Mucosa of descending colon (tissue), 3 donors: ENCODE measurements around the gene STMP1. TPM values are rescaled to one million over a fixed set of nuclear protein-coding genes. Genes with fewer than 3 reads are reported as not detected.

Experiments
- ATAC-seq: fragments of 200-7000 bp; cut with Tn5 transposase; one replicate; pipeline ENCODE4 v1.9.1; 2020; ENCODE audit warnings: mild to moderate bottlenecking, moderate library complexity
- DNase-seq, 3 donors: peaks; one replicate each; pipeline ENCODE4 v3.0.0-alpha.2; 2020
- H3K36me3 ChIP-seq: fragments of 200-600 bp; one replicate; pipeline ENCODE4 v1.8.0; 2021; ENCODE audit warnings: low read depth, mild to moderate bottlenecking
- H3K4me1 ChIP-seq: fragments of 200-600 bp; one replicate; pipeline ENCODE4 v1.8.0; 2021; ENCODE audit warnings: low read depth, mild to moderate bottlenecking
- H3K4me3 ChIP-seq: fragments of 200-600 bp; one replicate; pipeline ENCODE4 v1.8.0; 2021; ENCODE audit warnings: mild to moderate bottlenecking
- H3K9me3 ChIP-seq: fragments of 200-600 bp; one replicate; pipeline ENCODE4 v1.8.0; 2021; ENCODE audit warnings: mild to moderate bottlenecking
- CTCF ChIP-seq: fragments of 200-600 bp; IDR thresholded peaks from one replicate; pipeline ENCODE4 v1.8.0; 2022; ENCODE audit warnings: antibody characterized with exemption, mild to moderate bottlenecking
- intact Hi-C, 2 donors: fragments of 100-400 bp; cut with DNase I in 1 of 2; cut with micrococcal nuclease in 1 of 2; formaldehyde crosslinking; loops; one replicate each; pipeline versions ENCODE4 v1.11.0 to v1.11.1; 2022; cut with DNase I, micrococcal nuclease
- total RNA-seq, 3 donors: library from RNA; stranded (reverse); fragmentation: NEBNext Ultra II Directional in 2 of 3; extraction: Animal tissue kit (Norgen Biotek cat#: 25700) in 2 of 3; gene quantifications; one replicate each; pipeline versions ENCODE4 v1.2.1 to v1.2.4, GENCODE V29; 2021 to 2023
- donor health status: DM: no; HTN: no; CAD: no; lungs with moderate emphysema.
- donor health status: DM: no; HTN: no; CAD: no.
- donor health status: DM: no; HTN: yes; CAD: no.

Gene STMP1
- total RNA-seq, 3 donors from 2014 or later: 23.5 to 28.5 (median 24.9) TPM

- intact Hi-C loops: no loop called here
- DNase-seq (no peak), ATAC-seq (no peak)
- Histone ChIP-seq H3K4me1 (no peaks in the 10 kb centered on the region), H3K4me3 (no peak overlapping the region), H3K9me3 (no peaks in the 10 kb centered on the region), H3K36me3 (no peaks in the 10 kb centered on the region)
- no peak for TF ChIP-seq CTCF
Observed at GRCh38 chr7:135704698-135705097, 42.4 kb downstream of the STMP1 start.

DNA sequence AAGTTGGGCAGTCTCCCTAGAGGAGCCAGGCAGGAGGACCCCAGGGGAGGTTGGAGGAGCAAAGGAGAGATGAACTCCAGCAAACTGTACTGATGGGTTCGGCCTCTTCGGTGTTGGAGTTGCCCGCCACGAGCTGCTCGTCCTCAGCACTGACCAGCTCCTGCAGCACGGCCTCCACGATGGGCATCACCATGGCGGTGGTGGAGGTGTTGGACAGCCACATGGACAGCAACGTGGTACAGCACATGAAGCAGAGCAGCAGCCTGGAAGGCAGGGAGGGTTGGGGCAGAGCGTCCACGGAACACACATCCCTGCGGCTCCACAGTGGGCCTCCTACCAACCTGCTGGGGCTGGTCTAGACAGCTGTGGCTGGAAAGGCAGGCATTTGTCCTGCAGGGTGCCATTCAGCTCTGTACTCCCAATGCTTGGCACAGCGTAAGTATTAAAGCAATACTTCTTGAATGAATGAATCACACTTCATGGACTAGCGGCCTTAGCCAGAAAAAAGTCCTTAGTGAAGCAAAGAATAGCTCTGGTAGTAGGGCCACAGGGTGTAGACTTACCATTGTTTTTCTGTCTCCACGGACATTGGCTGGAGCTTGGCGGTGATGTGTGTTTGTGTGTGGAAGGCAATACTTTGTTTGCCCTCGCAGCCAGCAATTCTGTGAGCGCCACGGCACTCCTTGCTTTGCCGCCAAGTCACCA is 43.9 kb downstream of the STMP1 start:
- intact Hi-C loops: no loop called here
- no peaks in the 10 kb centered on the region for H3K9me3 ChIP-seq
- DNase-seq: no peak

DNA sequence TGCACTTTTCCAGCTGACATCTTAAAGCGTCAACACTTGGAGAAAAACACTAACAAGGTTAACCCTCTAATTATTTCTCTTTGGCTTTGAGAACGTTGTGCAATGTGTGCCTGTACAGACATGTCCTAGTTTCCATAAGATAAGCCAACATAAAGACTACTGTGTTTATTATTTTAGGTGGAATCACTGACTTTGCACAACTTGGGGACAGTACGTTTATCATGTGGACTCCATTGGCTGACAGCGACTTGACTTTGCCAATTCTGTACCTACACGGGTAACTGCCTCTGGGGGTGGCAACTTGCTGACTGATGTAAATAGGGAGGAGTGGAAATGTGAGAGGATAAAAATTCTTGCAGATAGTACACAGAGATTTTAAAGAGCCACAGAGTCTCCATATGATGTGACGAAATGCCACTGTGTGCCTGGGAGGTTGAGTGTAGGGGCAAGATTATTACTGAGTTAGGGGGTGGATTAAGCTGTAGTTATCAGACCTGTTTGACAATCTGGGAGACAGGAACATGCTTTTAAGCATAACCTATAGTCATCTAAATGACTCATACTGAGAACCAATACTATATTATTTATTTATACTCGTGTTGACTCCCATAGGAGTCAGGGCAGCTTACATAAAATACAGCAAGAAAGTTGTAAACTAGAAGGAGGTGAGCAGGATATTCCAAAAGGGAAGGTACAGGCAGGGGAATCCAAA is 44.7 kb downstream of the STMP1 start:
- Histone ChIP-seq H3K4me3 (no peak overlapping the region), H3K9me3 (no peaks in the 10 kb centered on the region), H3K4me1 (no peaks in the 10 kb centered on the region), H3K36me3 (no peaks in the 10 kb centered on the region)
- intact Hi-C loops: no loop called here
- ATAC-seq: no peak
- no peak for TF ChIP-seq CTCF
- no peak for DNase-seq

More for the DNA sequence above, 43.9 kb downstream of the STMP1 start:
- no peak for TF ChIP-seq CTCF
- H3K36me3 ChIP-seq: no peaks in the 10 kb centered on the region
- H3K4me3 ChIP-seq: no peak overlapping the region
- no peak for ATAC-seq
- no peaks in the 10 kb centered on the region for H3K4me1 ChIP-seq

GRCh38 chr7:135707570-135707966 is 45.3 kb downstream of the STMP1 start:
- H3K36me3 ChIP-seq: no peaks in the 10 kb centered on the region
- no peaks in the 10 kb centered on the region for H3K9me3 ChIP-seq
- TF ChIP-seq CTCF: no peak
- DNase-seq: no peak
- ATAC-seq: no peak
- intact Hi-C loops: no loop called here
- no peaks in the 10 kb centered on the region for H3K4me1 ChIP-seq
- no peak overlapping the region for H3K4me3 ChIP-seq

DNA sequence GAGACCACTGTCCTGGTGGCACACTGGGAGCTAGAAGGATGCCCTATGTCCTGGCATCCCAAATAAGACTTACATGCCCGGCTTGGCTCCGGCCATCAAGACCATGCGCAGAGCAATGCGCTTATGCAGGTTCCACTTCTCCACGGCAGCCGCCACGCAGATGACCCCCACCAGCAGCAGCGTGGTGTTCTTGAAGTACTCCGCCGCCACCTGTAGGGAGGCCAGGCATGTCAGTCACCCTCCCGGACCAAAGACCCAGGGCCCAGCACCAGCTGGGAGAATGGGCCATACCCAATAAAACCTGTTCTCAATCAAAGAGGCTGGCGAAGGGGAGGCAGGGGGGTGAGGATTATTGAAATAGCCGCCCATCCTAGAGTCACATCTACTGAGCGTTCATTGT is 45.7 kb downstream of the STMP1 start:
- intact Hi-C loops: no loop called here
- ATAC-seq: no peak
- no peaks in the 10 kb centered on the region for H3K4me1 ChIP-seq

More for the DNA sequence above, 45.7 kb downstream of the STMP1 start:
- Histone ChIP-seq H3K9me3 (no peaks in the 10 kb centered on the region), H3K4me3 (no peak overlapping the region), H3K36me3 (no peaks in the 10 kb centered on the region)
- DNase-seq: no peak
- no peak for TF ChIP-seq CTCF
